ENCODE data around the gene CHRNE. TPM values are rescaled to one million over a fixed set of nuclear protein-coding genes. Genes with fewer than 3 reads are reported as not detected.

CHRNE gene
- total and polyA plus RNA-seq, 12 donors = 0.19 to 1.6 (median 0.53) TPM

GRCh38 chr17:4881761-4882555 lies 20.9 kb downstream of the CHRNE start:
- H3K27me3 ChIP-seq = no peaks in the 10 kb centered on the region
- peaks cover 0 to 19% (median 0%) of the 10 kb centered on the region in 9 donors for H3K4me1 ChIP-seq
- intact Hi-C loops (cut with DNase I) = loop anchor here in 7 of 10 donors (5.0 to 10.0 kb wide), 4 partner anchors 35 to 147 kb away; partner anchors contain the start of genes MINK1 (in 3 of the 7), CXCL16 (in 2 of the 7), MED11 (in 2 of the 7) and ZMYND15 (in 2 of the 7)
- H3K36me3 ChIP-seq = peaks cover 0 to 87% (median 27%) of the 10 kb centered on the region in 9 donors
- no peaks in the 10 kb centered on the region for H3K9me3 ChIP-seq
- peak; percentile 54 to 94 (median 82) for TF ChIP-seq CTCF (IDR thresholded peaks at IDR 0.05)
- H3K4me3 ChIP-seq = no peak overlapping the region
- peak; percentile 51 to 57 for DNase-seq
- WGBS, 2 donors = 39 to 40% methylated on average over 9 of the region's 9 CpGs
- ATAC-seq = peak; percentile 58 to 82 (median 74)
- H3K27ac ChIP-seq = no peak overlapping the region

DNA sequence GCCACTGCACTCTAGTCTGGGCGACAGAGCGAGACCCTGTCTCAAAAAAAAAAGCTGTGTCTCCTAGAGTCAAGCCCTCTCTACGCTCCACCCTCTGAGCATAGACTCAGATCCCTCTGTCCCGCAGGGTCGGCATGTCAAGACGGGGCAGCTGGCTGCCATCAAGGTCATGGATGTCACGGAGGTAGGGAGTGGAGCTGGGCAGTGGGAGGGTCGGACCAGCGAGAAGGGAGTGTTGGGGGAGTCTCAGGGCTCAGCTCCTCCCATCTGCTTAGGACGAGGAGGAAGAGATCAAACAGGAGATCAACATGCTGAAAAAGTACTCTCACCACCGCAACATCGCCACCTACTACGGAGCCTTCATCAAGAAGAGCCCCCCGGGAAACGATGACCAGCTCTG lies 22.0 kb downstream of the CHRNE start:
- Histone ChIP-seq H3K27me3 (no peaks in the 10 kb centered on the region), H3K4me3 (no peak overlapping the region), H3K27ac (no peak overlapping the region), H3K36me3 (peaks cover 0 to 76% (median 17%) of the 10 kb centered on the region in 9 donors), H3K9me3 (no peaks in the 10 kb centered on the region), H3K4me1 (peaks cover 0 to 28% (median 0%) of the 10 kb centered on the region in 9 donors)
- DNase-seq (no peak), ATAC-seq (no peak)
- TF ChIP-seq CTCF (IDR thresholded peaks at IDR 0.05) = no peak
- 85 to 86% methylated on average over 15 of the region's 15 CpGs for WGBS, 2 donors
- intact Hi-C loops (cut with DNase I) = loop anchor here in 7 of 10 donors (5.0 to 10.0 kb wide), 4 partner anchors 34 to 146 kb away; partner anchors contain the start of genes MINK1 (in 3 of the 7), CXCL16 (in 2 of the 7), MED11 (in 2 of the 7) and ZMYND15 (in 2 of the 7)

DNA sequence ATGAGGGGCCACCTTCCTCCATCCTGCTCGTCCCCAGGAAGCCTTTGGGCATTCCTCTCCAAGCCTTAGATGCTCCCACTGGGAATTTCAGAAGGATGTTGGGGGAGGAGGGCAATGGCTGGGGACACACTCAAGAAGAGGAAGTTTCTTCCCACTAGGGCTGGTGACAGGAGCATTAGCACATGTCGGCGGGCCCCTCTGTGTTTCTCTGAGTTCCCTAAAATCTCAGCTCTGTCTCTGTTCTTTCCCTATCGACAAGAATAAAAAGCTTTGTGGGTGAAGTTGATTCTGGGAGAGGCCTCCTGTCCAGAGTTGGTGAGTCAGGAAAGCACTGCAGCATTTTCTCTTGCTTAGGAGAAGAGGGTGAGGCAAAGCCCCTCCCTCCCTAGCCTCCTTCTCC lies 23.3 kb downstream of the CHRNE start:
- no peaks in the 10 kb centered on the region for H3K27me3 ChIP-seq
- ATAC-seq (peak in 1 of 8 donors; percentile 9), DNase-seq (no peak)
- peak overlapping the region in 1 of 10 donors; percentile 10 for H3K27ac ChIP-seq
- H3K9me3 ChIP-seq = no peaks in the 10 kb centered on the region
- intact Hi-C loops (cut with DNase I) = loop anchor here in 1 of 10 donors (5.0 kb wide), 1 partner anchor 72 kb away; the partner anchor contains the start of gene PLD2
- peaks cover 0 to 70% (median 5%) of the 10 kb centered on the region in 9 donors for H3K36me3 ChIP-seq
- H3K4me1 ChIP-seq = peaks cover 0 to 28% (median 0%) of the 10 kb centered on the region in 9 donors
- 61 to 70% methylated on average over 4 of the region's 4 CpGs for WGBS, 2 donors
- no peak for TF ChIP-seq CTCF (IDR thresholded peaks at IDR 0.05)
- no peak overlapping the region for H3K4me3 ChIP-seq

- no peak overlapping the region for H3K27ac ChIP-seq
- TF ChIP-seq CTCF (IDR thresholded peaks at IDR 0.05) = no peak
- ATAC-seq (peak in 4 of 8 donors; percentile 29 to 47 (median 33)), DNase-seq (no peak)
- H3K36me3 ChIP-seq = peaks cover 0 to 45% (median 0%) of the 10 kb centered on the region in 9 donors
- 73 to 88% methylated on average over 5 of the region's 5 CpGs for WGBS, 2 donors
- H3K9me3 ChIP-seq = no peaks in the 10 kb centered on the region
- no peak overlapping the region for H3K4me3 ChIP-seq
- intact Hi-C loops (cut with DNase I) = loop anchor here in 1 of 10 donors (5.0 kb wide), 1 partner anchor 70 kb away; the partner anchor contains the start of gene PLD2
- H3K4me1 ChIP-seq = peaks cover 0 to 36% (median 8%) of the 10 kb centered on the region in 9 donors
- H3K27me3 ChIP-seq = no peaks in the 10 kb centered on the region
These were observed 25.8 kb downstream of the CHRNE start for GRCh38 chr17:4877089-4877488.

All from heart right ventricle (tissue), 16 donors.